Osteocyte (in vitro differentiated cells): ENCODE data around the gene ETS1. TPM values are rescaled to one million over a fixed set of nuclear protein-coding genes. Genes with fewer than 3 reads are reported as not detected.
A peak's percentile ranks its signal among the peaks of the same experiment; 100 is the strongest.
"Not testable (repeated sequence)": the region's sequence is repeated elsewhere in the genome, so short reads cannot be mapped to it uniquely, and the experiment has no call there.

Experiments used
- DNase-seq: peaks from one replicate; pipeline ENCODE4 v3.0.0; 2021; ENCODE audit warnings: mixed read lengths; ENCODE audit not compliant: unreplicated experiment; ENCODE audit errors: extremely low spot score
- H3K27ac Mint-ChIP-seq: one replicate; pipeline ENCODE4 v1.8.0; 2021; ENCODE audit warnings: mild to moderate bottlenecking, mixed read lengths; ENCODE audit not compliant: unreplicated experiment
- H3K27me3 Mint-ChIP-seq: one replicate; pipeline ENCODE4 v1.8.0; 2021; ENCODE audit warnings: mixed read lengths; ENCODE audit not compliant: unreplicated experiment
- H3K36me3 Mint-ChIP-seq: one replicate; pipeline ENCODE4 v1.8.0; 2021; ENCODE audit warnings: mixed read lengths; ENCODE audit not compliant: unreplicated experiment
- H3K4me1 Mint-ChIP-seq: one replicate; pipeline ENCODE4 v1.8.0; 2021; ENCODE audit warnings: mixed read lengths; ENCODE audit not compliant: unreplicated experiment
- H3K4me3 Mint-ChIP-seq: one replicate; pipeline ENCODE4 v1.8.0; 2021; ENCODE audit warnings: mild to moderate bottlenecking, moderate library complexity, mixed read lengths; ENCODE audit not compliant: unreplicated experiment
- H3K9me3 Mint-ChIP-seq: one replicate; pipeline ENCODE4 v1.8.0; 2021; ENCODE audit warnings: mixed read lengths; ENCODE audit not compliant: unreplicated experiment
- total RNA-seq: library from RNA; stranded (reverse); gene quantifications from 2 replicates; pipeline ENCODE4 v1.2.1, GENCODE V29; 2021
- TF ChIP-seq, protein P1 (sequence below): fragments of 200-600 bp; sonication (generic); IDR thresholded peaks from 2 replicates; pipeline ENCODE4 v1.5.0; 2021; ENCODE audit warnings: antibody characterized with exemption, mild to moderate bottlenecking, moderate library complexity

Gene ETS1
- total RNA-seq, 1 donor from 2014 or later, result 77.9 TPM

DNA sequence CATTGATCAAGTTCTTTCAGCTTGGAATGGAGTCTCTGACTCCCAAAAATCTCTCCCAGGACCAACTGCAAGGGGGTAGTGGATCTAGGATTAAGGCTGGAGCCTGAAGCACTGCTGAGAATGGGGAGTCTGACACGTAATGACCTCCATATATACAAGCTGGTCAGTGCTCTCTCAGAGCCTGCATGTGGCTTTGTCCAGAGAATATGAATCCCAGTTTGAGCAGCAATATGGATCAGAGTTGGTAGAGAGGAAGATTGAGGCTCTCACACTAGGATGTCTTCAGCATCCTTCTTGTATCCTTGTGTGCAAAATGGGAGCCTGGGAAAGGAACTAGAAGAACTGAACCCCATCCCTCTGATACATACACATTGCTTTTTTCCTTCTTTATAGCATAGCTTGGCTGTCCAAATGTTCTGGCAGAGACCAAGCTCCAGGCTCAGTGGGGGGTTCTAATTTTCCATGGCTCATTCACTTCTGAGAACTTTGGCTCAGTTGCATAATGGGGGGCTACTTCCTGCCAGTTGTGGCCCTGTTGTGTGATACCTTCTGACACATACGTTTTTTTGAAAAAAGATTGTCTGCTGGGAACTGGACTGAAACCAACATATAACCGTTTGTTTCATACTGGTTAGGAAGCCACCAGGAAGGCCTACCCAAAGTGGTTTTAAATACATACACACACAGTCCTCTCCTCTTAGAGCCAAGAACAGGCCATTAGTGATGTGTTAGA lies 138.2 kb downstream of the ETS1 start:
- Mint-ChIP-seq H3K9me3 (peaks cover 10% of the 10 kb centered on the region), H3K4me1 (peaks cover 46% of the 10 kb centered on the region), H3K4me3 (no peak overlapping the region), H3K27me3 (no peaks in the 10 kb centered on the region), H3K36me3 (no peaks in the 10 kb centered on the region), H3K27ac (no peak overlapping the region)
- DNase-seq, result no peak
- TF ChIP-seq, protein P1, sequence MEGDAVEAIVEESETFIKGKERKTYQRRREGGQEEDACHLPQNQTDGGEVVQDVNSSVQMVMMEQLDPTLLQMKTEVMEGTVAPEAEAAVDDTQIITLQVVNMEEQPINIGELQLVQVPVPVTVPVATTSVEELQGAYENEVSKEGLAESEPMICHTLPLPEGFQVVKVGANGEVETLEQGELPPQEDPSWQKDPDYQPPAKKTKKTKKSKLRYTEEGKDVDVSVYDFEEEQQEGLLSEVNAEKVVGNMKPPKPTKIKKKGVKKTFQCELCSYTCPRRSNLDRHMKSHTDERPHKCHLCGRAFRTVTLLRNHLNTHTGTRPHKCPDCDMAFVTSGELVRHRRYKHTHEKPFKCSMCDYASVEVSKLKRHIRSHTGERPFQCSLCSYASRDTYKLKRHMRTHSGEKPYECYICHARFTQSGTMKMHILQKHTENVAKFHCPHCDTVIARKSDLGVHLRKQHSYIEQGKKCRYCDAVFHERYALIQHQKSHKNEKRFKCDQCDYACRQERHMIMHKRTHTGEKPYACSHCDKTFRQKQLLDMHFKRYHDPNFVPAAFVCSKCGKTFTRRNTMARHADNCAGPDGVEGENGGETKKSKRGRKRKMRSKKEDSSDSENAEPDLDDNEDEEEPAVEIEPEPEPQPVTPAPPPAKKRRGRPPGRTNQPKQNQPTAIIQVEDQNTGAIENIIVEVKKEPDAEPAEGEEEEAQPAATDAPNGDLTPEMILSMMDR, result no peak

DNA sequence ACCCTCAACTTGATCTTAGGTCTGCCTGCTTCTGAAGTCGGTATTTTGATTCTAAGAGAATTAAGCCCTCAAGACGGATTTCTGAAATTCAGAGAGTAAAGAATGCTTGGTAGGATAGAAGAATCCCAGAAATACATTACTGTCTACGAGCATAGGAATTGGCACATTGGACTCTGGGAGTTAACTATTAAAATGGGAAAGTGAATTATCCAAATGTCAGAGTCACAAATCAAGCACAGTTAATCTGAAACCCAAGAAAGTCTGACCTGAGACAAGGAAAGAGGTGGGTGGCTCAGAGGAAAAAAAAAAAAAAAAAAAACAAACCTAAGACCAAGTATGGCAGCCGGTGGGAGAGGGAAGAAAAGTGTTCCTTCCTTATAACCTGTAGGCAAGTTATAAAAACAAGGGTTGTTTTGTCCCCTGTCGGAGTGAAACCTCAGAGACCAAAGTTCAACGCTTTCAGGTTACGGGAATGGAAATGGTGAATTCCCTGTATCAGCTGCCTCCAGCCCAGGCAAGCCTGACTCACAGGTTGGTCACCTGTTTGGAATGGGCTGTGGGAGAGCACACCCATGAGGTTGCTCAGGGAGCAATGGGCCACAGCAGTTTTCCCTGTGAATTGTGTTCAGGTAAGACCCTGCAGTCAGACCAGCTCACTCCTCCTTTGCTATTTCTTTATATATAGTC lies 139.0 kb downstream of the ETS1 start:
- H3K27me3 Mint-ChIP-seq, result no peaks in the 10 kb centered on the region
- TF ChIP-seq, protein P1, result no peak
- H3K4me1 Mint-ChIP-seq, result peaks cover 39% of the 10 kb centered on the region
- no peak overlapping the region for H3K27ac Mint-ChIP-seq
- no peaks in the 10 kb centered on the region for H3K36me3 Mint-ChIP-seq
- no peak for DNase-seq
- H3K9me3 Mint-ChIP-seq, result peaks cover 10% of the 10 kb centered on the region
- H3K4me3 Mint-ChIP-seq, result no peak overlapping the region

DNA sequence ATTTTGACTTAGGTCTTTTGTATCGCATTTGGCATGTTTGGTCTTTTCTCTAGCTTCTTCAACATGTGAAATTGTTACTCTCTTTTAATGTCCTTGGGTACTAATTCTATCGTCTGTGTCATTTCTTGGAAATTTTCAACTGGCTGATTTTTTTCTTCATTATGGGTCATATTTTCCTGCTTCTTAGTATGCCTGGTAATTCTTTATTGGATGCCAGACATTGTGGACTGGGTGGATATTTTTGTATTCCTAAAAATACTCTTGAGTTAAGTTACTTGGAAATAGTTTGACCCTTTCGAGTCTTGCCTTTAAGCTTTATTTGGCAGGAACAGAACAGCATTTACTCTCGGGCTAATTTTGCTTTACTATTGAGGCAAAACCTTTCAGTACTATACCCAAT lies 140.1 kb downstream of the ETS1 start:
- H3K27me3 Mint-ChIP-seq, result no peaks in the 10 kb centered on the region
- no peaks in the 10 kb centered on the region for H3K36me3 Mint-ChIP-seq
- H3K9me3 Mint-ChIP-seq, result peaks cover 10% of the 10 kb centered on the region
- TF ChIP-seq, protein P1, result no peak
- H3K4me3 Mint-ChIP-seq, result no peak overlapping the region
- H3K4me1 Mint-ChIP-seq, result peaks cover 38% of the 10 kb centered on the region
- H3K27ac Mint-ChIP-seq, result no peak overlapping the region
- no peak for DNase-seq

DNA sequence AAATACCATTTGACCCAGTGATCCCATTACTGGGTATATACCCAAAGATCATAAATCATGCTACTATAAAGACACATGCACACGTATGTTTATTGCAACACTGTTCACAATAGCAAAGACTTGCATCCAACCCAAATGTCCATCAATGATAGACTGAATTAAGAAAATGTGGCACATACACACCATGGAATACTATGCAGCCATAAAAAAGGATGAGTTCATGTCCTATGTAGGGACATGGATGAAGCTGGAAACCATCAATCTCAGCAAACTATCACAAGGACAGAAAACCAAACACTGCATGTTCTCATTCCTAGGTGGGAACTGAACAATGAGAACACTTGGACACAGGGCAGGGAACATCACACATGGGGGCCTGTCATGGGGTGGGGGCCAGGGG lies 141.4 kb downstream of the ETS1 start:
- H3K27me3 Mint-ChIP-seq, H3K4me3 Mint-ChIP-seq, H3K27ac Mint-ChIP-seq, H3K36me3 Mint-ChIP-seq, DNase-seq: not testable (repeated sequence)
- Mint-ChIP-seq H3K4me1 (peaks cover 25% of the 10 kb centered on the region), H3K9me3 (peaks cover 10% of the 10 kb centered on the region)

DNA sequence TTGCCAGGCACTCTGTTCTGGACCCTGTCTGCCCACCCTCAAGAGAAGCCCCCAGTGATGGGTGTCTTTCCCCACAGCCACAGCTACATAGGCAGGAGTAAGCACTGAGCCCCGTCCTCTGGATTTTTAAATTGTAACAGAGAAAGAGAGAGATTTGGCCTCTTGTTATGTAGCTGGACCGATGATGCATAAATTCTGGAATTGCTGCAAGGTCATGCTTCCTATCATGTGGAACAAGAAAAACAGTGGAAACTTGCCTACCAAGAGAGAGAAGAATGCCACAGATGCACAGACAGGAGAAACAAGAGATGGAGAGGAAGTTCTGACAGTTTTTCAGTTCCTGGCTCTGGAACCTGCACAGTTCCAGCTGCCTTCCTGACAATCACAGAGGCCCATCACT lies 150.2 kb downstream of the ETS1 start:
- no peak overlapping the region for H3K4me3 Mint-ChIP-seq
- DNase-seq, result no peak
- H3K36me3 Mint-ChIP-seq, result no peaks in the 10 kb centered on the region
- H3K4me1 Mint-ChIP-seq, result peaks cover 25% of the 10 kb centered on the region
- no peaks in the 10 kb centered on the region for H3K27me3 Mint-ChIP-seq
- TF ChIP-seq, protein P1, result no peak
- peak overlapping the region; percentile 87 for H3K27ac Mint-ChIP-seq
- no peaks in the 10 kb centered on the region for H3K9me3 Mint-ChIP-seq
